Natural killer cell (primary cell): ENCODE results near the gene MECP2. TPM values are rescaled to one million over a fixed set of nuclear protein-coding genes. Genes with fewer than 3 reads are reported as not detected.
A peak's percentile ranks its signal among the peaks of the same experiment; 100 is the strongest.

ENCODE experiments used
- ATAC-seq, 3 donors: fragments of 150-1000 bp in 2 of 3; fragments of 200-7000 bp in 1 of 3; cut with Tn5 transposase; 1 replicate in 1 of 3; 2 replicates in 2 of 3; pipeline ENCODE4 v1.10.0; 2021; ENCODE audit warnings: mild to moderate bottlenecking in 2 of 3, moderate library complexity in 2 of 3
- DNase-seq, 2 donors: peaks; one replicate each; pipeline versions ENCODE4 v3.0.0 to v3.0.0-alpha.2; 2013 to 2021; ENCODE audit warnings: mixed read lengths in 1 of 2
- H3K27ac ChIP-seq: one replicate; pipeline ENCODE4 v1.5.1; 2013; ENCODE audit warnings: mild to moderate bottlenecking, low read length
- H3K27me3 ChIP-seq: one replicate; pipeline ENCODE4 v1.6.1; 2013; ENCODE audit warnings: low read length; ENCODE audit not compliant: control insufficient read depth, insufficient read depth
- H3K36me3 ChIP-seq: one replicate; pipeline ENCODE4 v1.6.1; 2013; ENCODE audit warnings: low read length; ENCODE audit not compliant: control insufficient read depth, insufficient read depth
- H3K4me1 ChIP-seq: one replicate; pipeline ENCODE4 v1.6.1; 2013; ENCODE audit warnings: low read length; ENCODE audit not compliant: control insufficient read depth, insufficient read depth
- H3K4me3 ChIP-seq: one replicate; pipeline ENCODE4 v1.5.1; 2013; ENCODE audit warnings: low read length
- H3K9me3 ChIP-seq: one replicate; pipeline ENCODE4 v1.6.1; 2013; ENCODE audit warnings: low read length; ENCODE audit not compliant: control insufficient read depth, insufficient read depth
- H3K27ac Mint-ChIP-seq, 2 donors: one replicate each; pipeline ENCODE4 v1.8.0; 2022; ENCODE audit warnings: mild to moderate bottlenecking in 2 of 2, mixed read lengths in 2 of 2, moderate library complexity in 1 of 2
- H3K27me3 Mint-ChIP-seq, 2 donors: one replicate each; pipeline ENCODE4 v1.8.0; 2022; ENCODE audit warnings: low read depth in 2 of 2, mixed read lengths in 2 of 2
- H3K36me3 Mint-ChIP-seq: one replicate; pipeline ENCODE4 v1.8.0; 2022; ENCODE audit warnings: mixed read lengths
- H3K4me1 Mint-ChIP-seq, 2 donors: one replicate each; pipeline ENCODE4 v1.8.0; 2022; ENCODE audit warnings: mixed read lengths in 2 of 2
- H3K4me3 Mint-ChIP-seq: one replicate; pipeline ENCODE4 v1.8.0; 2022; ENCODE audit warnings: mild to moderate bottlenecking, moderate library complexity, mixed read lengths
- H3K9me3 Mint-ChIP-seq, 2 donors: one replicate each; pipeline ENCODE4 v1.8.0; 2022; ENCODE audit warnings: mixed read lengths in 2 of 2
- CTCF ChIP-seq: fragments of 200-600 bp; IDR thresholded peaks from one replicate; pipeline ENCODE4 v1.8.0; 2022; ENCODE audit warnings: antibody characterized with exemption
- WGBS: methylation state at CpG from one replicate; pipeline ENCODE4 v1.1.7; 2013; ENCODE audit warnings: missing lambda C conversion rate; ENCODE audit not compliant: insufficient coverage; 5-methylcytosine and 5-hydroxymethylcytosine counted together
- intact Hi-C: fragments of 100-400 bp; cut with micrococcal nuclease; formaldehyde crosslinking; loops from one replicate; pipeline ENCODE4 v1.14.2; 2022
- total RNA-seq, 4 donors: library from RNA; stranded (reverse); fragments of 120-200 nt in 1 of 4; gene quantifications; one replicate each; pipeline versions ENCODE4 v1.2.3 to v1.2.4, GENCODE V29; 2013 to 2022

MECP2 gene
- total RNA-seq, 3 donors from 2014 or later (not counting 1 experiment from before 2014, with no cell fraction given) = 177 to 198 (median 182) TPM

- Histone ChIP-seq H3K4me1 (peaks cover 42% of the 10 kb centered on the region), H3K36me3 (no peaks in the 10 kb centered on the region), H3K27ac (peak within 1 kb of the TSS; percentile 100), H3K9me3 (no peaks in the 10 kb centered on the region), H3K27me3 (no peaks in the 10 kb centered on the region), H3K4me3 (peak within 1 kb of the TSS; percentile 97)
- no peak for TF ChIP-seq CTCF
- Mint-ChIP-seq H3K27me3 (no peaks in the 10 kb centered on the region), H3K4me1 (peaks cover 32 to 33% of the 10 kb centered on the region in 2 donors), H3K4me3 (peak within 1 kb of the TSS; percentile 100), H3K27ac (peak within 1 kb of the TSS; percentile 99 to 100), H3K36me3 (no peaks in the 10 kb centered on the region), H3K9me3 (no peaks in the 10 kb centered on the region)
- ATAC-seq (peak; percentile 61 to 76 (median 63)), DNase-seq (peak; percentile 83 to 94)
- under 1% methylated on average over 102 of the region's 103 CpGs for WGBS
- intact Hi-C loops = no loop called here
Measured at GRCh38 chrX:153972368-153973126, 125.0 kb downstream of the MECP2 start, which contains the start of gene TMEM187. Gene TMEM187 (plus strand): TSS chrX:153972754. CDS start chrX:153982063, 9,309 bp downstream.

Other genes with a start within 250 kb of the MECP2 start
- under 1 TPM in 2 of 3 donors, not detected in 1; 0.23 to 0.98 TPM for gene L1CAM, start 211.5 kb downstream of the MECP2 start, total RNA-seq
- not detected for gene AVPR2, start 193.0 kb downstream of the MECP2 start, total RNA-seq
- gene ARHGAP4, start 171.5 kb downstream of the MECP2 start, total RNA-seq = 100 to 1,000 TPM; 352 to 398 (median 384) TPM
- gene NAA10, start 162.7 kb downstream of the MECP2 start, total RNA-seq = 10 to 100 TPM; 63.4 to 82.3 (median 73.1) TPM
- gene RENBP, start 153.1 kb downstream of the MECP2 start, total RNA-seq = 10 to 100 TPM; 14.3 to 17.1 (median 15.2) TPM
- gene HCFC1, start 125.9 kb downstream of the MECP2 start, total RNA-seq = 10 to 100 TPM; 65.2 to 76.7 (median 67.5) TPM
- 1 to 10 TPM; 1.2 to 4.3 (median 1.4) TPM for gene TMEM187, start 125.0 kb downstream of the MECP2 start, total RNA-seq
- 100 to 1,000 TPM in 2 of 3 donors, 10 to 100 TPM in 1; 87.5 to 114 (median 107) TPM for gene IRAK1, start 77.8 kb downstream of the MECP2 start, total RNA-seq
- gene OPN1LW, start 46.5 kb upstream of the MECP2 start, total RNA-seq = not detected
- not detected for gene OPN1MW, start 84.9 kb upstream of the MECP2 start, total RNA-seq
- not detected for gene OPN1MW2, start 122.0 kb upstream of the MECP2 start, total RNA-seq
- gene OPN1MW3, start 159.9 kb upstream of the MECP2 start, total RNA-seq = not detected
- under 1 TPM in 1 of 3 donors, not detected in 2; 0.61 TPM for gene TEX28, start 197.4 kb upstream of the MECP2 start, total RNA-seq
- gene TKTL1, start 198.1 kb upstream of the MECP2 start, total RNA-seq = 10 to 100 TPM; 17.1 to 42.8 (median 28.8) TPM